HuH-7 (cell line): ENCODE measurements around the gene RAB6A.
"Not testable (repeated sequence)": the region's sequence is repeated elsewhere in the genome, so short reads cannot be mapped to it uniquely, and the experiment has no call there.

Experiments used
- DNase-seq: peaks from one replicate; pipeline ENCODE4 v3.0.0; 2011; ENCODE audit warnings: low spot score

RAB6A gene

GRCh38 chr11:73760679-73761402 is at the start of gene RAB6A:
TSS of gene RAB6A (minus strand) at chr11:73761074. CDS start at chr11:73760635, 439 bp downstream.
- DNase-seq = peak; percentile 91

GRCh38 chr11:73810637-73811036 is 49.8 kb upstream of the RAB6A start:
- DNase-seq = no peak

GRCh38 chr11:73808052-73808451 is 47.2 kb upstream of the RAB6A start:
- no peak for DNase-seq

- no peak for DNase-seq
Observed at GRCh38 chr11:73804712-73805111, 43.8 kb upstream of the RAB6A start.

- no peak for DNase-seq
Observed at GRCh38 chr11:73801136-73801535, 40.3 kb upstream of the RAB6A start.

GRCh38 chr11:73800276-73800806 is 39.5 kb upstream of the RAB6A start:
- no peak for DNase-seq

- no peak for DNase-seq
Observed at GRCh38 chr11:73797457-73797856, 36.6 kb upstream of the RAB6A start.

GRCh38 chr11:73795925-73796632 is 35.2 kb upstream of the RAB6A start:
- DNase-seq = no peak

- no peak for DNase-seq
Observed at GRCh38 chr11:73792584-73792983, 31.7 kb upstream of the RAB6A start.

GRCh38 chr11:73789279-73789670 is 28.4 kb upstream of the RAB6A start:
- no peak for DNase-seq

- DNase-seq = peak; percentile 93
Observed at GRCh38 chr11:73787643-73788558, 27.0 kb upstream of the RAB6A start, which contains the start of gene MRPL48. TSS of gene MRPL48 (plus strand) at chr11:73787874. CDS start at chr11:73787972, 98 bp downstream.

- DNase-seq = no peak
Observed at GRCh38 chr11:73787051-73787642, 26.3 kb upstream of the RAB6A start.

- DNase-seq = not testable (repeated sequence)
Observed at GRCh38 chr11:73785467-73785866, 24.6 kb upstream of the RAB6A start.

- no peak for DNase-seq
Observed at GRCh38 chr11:73784734-73785133, 23.9 kb upstream of the RAB6A start.

GRCh38 chr11:73784080-73784634 is 23.3 kb upstream of the RAB6A start:
- DNase-seq = no peak

GRCh38 chr11:73783483-73784020 is 22.7 kb upstream of the RAB6A start:
- no peak for DNase-seq

GRCh38 chr11:73781303-73781702 is 20.4 kb upstream of the RAB6A start:
- no peak for DNase-seq

GRCh38 chr11:73779084-73779902 is 18.4 kb upstream of the RAB6A start:
- peak; percentile 91 for DNase-seq

- not testable (repeated sequence) for DNase-seq
Observed at GRCh38 chr11:73770811-73771210, 9.9 kb upstream of the RAB6A start.

GRCh38 chr11:73766763-73767162 is 5.9 kb upstream of the RAB6A start:
- DNase-seq = no peak
